Measurements from ENCODE around the gene BPHL.

The BPHL gene

DNA sequence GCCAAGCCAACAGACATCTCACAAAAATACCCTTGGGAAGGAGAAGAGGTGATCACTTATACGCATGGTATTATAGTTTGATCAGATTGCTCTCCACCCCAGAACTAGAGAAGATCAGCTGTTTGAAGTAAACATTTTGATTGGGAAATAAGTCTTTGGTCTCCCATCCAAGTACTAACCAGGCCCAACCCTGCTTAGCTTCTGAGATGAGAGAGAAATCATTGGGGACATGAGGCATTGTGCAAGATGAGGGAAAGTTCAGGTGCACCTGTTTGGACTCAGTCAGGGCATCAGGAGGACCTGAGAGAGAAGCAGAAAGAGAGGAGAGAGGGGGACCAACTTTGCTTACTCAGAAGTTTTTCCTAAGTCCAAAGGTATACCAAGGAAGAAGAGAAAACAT is 38.8 kb upstream of the BPHL start:
- no peak for TF ChIP-seq CTCF (IDR thresholded peaks at IDR 0.05; ENCODE audit: insufficient read depth, low read depth, low read length, missing control alignments)
- H3K4me3 ChIP-seq (ENCODE audit: low read depth, low read length) = no peak overlapping the region
- DNase-seq (ENCODE audit: low read depth) = no peak

GRCh38 chr6:3081960-3082359 is 36.6 kb upstream of the BPHL start:
- no peak overlapping the region for H3K4me3 ChIP-seq (ENCODE audit: low read depth, low read length)
- no peak for TF ChIP-seq CTCF (IDR thresholded peaks at IDR 0.05; ENCODE audit: insufficient read depth, low read depth, low read length, missing control alignments)
- DNase-seq (ENCODE audit: low read depth) = no peak

- no peak for TF ChIP-seq CTCF (IDR thresholded peaks at IDR 0.05; ENCODE audit: insufficient read depth, low read depth, low read length, missing control alignments)
- DNase-seq (ENCODE audit: low read depth) = no peak
- H3K4me3 ChIP-seq (ENCODE audit: low read depth, low read length) = no peak overlapping the region
Observed at GRCh38 chr6:3085074-3085473, 33.4 kb upstream of the BPHL start.

DNA sequence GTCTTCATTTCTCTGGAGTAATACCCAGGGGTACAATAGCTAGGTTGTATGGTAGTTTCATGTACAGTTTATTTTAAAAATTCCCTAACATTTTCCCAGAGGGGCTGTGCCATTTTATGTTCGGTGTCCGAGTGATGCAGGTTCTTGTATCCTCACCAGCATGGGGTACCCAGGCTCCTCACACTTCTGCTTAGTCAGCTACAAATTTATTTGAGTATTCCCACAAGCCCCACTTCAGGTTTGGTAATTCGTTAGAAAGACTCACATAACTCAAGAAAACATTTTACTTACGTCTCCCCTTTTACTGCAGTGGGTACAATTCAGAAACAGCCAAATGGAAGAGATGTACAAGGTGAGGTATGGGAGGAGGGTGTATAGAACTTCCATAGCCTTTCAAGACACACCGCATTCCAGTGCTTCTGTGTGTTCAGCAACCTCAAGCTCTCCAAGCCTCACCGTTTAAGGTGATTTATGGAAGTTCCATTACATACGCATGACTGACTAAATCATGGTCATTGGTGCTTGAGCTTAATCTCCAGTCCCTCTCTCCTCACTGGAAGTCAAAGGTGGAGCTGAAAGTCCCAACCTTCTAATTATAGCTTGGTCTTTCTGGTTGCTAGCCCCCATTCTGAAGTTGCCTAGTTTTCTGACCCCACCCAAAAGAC is 32.1 kb upstream of the BPHL start:
- TF ChIP-seq CTCF (IDR thresholded peaks at IDR 0.05; ENCODE audit: insufficient read depth, low read depth, low read length, missing control alignments) = no peak
- H3K4me3 ChIP-seq (ENCODE audit: low read depth, low read length) = no peak overlapping the region

DNA sequence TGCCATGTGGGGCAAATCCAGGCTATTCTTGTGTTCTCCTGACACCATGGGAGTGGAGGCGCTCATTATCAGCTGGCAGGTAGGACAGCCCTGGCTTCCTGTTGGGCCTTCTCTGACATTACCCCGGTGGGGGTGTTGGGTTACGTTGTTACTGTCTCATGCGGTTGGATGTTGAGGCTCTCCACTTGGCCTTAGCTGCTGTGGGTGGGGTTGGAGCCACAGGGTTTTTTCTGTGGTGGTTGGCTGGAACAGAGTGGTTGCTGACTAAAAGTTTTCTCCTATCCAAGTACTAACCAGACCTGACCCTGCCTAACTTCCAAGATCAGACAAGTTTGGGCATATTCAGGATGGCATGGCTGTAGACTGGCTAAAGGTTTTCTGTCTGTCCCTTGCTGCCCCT is 30.1 kb upstream of the BPHL start:
- no peak for DNase-seq (ENCODE audit: low read depth)
- no peak overlapping the region for H3K4me3 ChIP-seq (ENCODE audit: low read depth, low read length)
- no peak for TF ChIP-seq CTCF (IDR thresholded peaks at IDR 0.05; ENCODE audit: insufficient read depth, low read depth, low read length, missing control alignments)

More for the DNA sequence above, 32.1 kb upstream of the BPHL start:
- no peak for DNase-seq (ENCODE audit: low read depth)

DNA sequence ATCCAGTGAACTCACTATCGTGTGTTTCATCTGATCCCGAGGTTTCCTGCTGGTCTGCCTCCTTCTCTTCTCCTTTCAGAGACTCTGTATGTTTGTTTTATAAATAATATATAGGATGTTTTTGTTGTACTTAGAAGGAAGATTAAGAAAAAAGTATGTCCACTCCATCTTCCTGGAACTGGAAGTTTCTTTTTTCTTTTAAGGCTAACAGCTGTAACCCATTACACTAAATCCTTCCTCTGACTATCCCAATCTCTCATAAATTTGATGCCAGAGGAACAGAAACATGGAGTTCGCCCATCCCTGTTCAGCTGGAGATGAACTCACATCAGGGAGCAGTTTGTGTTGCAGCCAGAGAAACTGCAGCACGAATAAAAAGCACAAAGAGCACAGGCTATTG is 29.5 kb upstream of the BPHL start:
- DNase-seq (ENCODE audit: low read depth) = no peak
- TF ChIP-seq CTCF (IDR thresholded peaks at IDR 0.05; ENCODE audit: insufficient read depth, low read depth, low read length, missing control alignments) = no peak
- H3K4me3 ChIP-seq (ENCODE audit: low read depth, low read length) = no peak overlapping the region

GRCh38 chr6:3090013-3090412 is 28.5 kb upstream of the BPHL start:
- no peak for TF ChIP-seq CTCF (IDR thresholded peaks at IDR 0.05; ENCODE audit: insufficient read depth, low read depth, low read length, missing control alignments)

More at GRCh38 chr6:3090013-3090412, 28.5 kb upstream of the BPHL start:
- no peak for DNase-seq (ENCODE audit: low read depth)
- no peak overlapping the region for H3K4me3 ChIP-seq (ENCODE audit: low read depth, low read length)
